Stimulated activated CD4-positive, alpha-beta T cell treated with anti-CD3 and anti-CD28 coated beads, Interleukin-1b, Interleukin-23, amount 100 ng/mL, for 24 hours (primary cell): ENCODE data around the gene SLC35G2.
"Not testable (repeated sequence)": the region's sequence is repeated elsewhere in the genome, so short reads cannot be mapped to it uniquely, and the experiment has no call there.

Experiments used
- DNase-seq, 4 experiments: peaks; one replicate each; pipeline ENCODE4 v3.0.0-alpha.2; 2020; ENCODE audit warnings: low read depth in 4 of 4, low spot score in 1 of 4

SLC35G2 gene

DNA sequence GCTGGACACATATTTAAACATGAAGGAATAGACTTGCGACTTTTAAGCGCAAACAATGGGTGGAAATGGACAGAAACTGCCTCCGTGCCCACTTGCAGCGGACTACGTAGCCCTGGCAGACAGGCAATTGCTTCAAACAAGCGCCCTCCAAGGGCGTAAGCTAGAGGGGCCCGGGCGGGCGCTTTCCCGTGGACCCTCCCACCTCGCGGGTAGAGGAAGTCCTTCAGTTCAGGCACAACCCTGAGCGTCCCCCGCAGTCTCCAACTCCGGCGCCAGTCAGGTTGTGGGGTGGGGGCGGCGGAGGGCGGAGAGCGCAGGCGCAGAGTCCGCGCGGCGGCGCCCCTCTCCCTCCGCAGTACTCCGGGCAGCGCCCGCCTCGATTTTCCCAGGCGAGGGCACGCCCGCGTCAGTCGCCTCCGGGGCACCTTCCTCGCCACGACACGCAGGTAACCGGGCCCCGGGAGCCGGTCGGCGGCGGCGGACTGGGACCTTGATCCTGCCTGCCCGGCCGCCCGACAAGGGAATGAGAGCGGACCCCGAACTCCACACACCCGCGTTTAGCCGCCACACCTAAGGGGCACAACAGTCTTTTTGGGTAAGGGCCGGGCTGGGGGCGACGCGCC is at the start of gene SLC35G2:
TSS of gene SLC35G2 (plus strand) at position 358 of the 623 bp plus-strand sequence. CDS start 35,335 bp downstream, outside the sequence.
- DNase-seq = no peak

- DNase-seq = no peak
These were observed 46.2 kb upstream of the SLC35G2 start for GRCh38 chr3:136772709-136773108.

GRCh38 chr3:136778865-136779264 is 40.1 kb upstream of the SLC35G2 start:
- no peak for DNase-seq

DNA sequence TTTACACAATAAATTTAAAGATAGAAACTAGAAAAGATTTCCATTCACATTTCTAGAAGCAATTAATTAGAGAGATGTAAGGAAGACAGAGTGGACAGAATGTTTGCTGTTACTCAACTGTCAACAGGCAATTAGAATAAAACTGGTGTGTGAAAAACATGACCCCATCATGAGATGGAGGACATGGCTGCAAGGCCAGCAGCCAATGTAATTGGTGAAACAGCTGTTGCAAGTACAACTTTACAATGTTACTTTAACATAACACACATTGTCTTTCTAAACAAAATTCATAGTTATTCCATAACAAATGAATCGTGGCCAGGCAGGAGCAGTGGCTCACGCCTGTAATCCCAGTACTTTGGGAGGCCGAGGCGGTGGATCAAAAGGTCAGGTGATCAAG is 38.2 kb upstream of the SLC35G2 start:
- no peak for DNase-seq

DNA sequence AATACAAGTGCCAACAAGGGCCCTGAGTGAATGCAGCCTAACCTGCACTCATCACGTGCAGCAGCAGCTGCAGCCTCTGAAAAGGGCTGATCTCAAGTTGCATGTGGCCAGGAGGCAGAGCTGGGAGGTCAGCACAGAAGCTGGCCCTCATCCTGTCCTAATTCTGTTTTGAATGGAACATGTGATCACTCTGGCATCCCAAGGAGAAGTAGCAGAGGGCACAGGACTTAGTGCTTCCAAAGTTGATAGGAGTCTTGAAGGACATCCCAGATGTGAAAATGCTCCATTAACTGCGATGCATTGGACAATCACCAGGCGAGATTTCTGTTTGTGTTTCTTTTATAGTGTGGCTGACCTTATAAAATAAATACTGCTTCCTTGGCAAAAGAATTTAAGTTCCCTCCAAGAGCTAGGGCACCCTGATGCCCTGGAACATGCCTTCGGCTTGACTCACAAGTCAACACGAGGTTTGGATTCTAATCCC is 35.2 kb upstream of the SLC35G2 start:
- DNase-seq = no peak

DNA sequence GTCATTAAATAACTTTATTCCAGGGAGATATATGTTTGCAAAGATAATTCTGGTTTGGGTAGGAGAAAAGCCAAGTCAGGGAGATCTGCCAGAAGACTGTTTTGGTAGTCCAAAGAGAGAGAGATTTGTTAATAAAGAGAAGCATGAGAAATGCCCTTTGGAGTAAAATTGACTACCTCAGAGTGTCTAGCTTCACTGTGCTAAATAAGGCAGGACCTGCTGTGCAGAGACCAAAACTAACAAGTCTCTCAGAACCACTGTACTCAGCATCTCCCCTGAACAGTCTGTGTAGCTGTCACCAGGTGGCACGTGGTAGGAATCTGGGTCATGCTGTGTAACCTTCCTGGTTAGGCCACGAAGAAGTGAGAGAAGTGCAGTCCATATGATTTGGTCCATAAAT is 31.6 kb upstream of the SLC35G2 start:
- DNase-seq = no peak

- DNase-seq = no peak
These were observed 30.8 kb upstream of the SLC35G2 start for GRCh38 chr3:136788154-136788553.

- DNase-seq = no peak
These were observed 28.9 kb upstream of the SLC35G2 start for GRCh38 chr3:136789976-136790375.

GRCh38 chr3:136790786-136791185 is 28.1 kb upstream of the SLC35G2 start:
- DNase-seq = no peak

- no peak for DNase-seq
These were observed 26.2 kb upstream of the SLC35G2 start for GRCh38 chr3:136792556-136793330.

DNA sequence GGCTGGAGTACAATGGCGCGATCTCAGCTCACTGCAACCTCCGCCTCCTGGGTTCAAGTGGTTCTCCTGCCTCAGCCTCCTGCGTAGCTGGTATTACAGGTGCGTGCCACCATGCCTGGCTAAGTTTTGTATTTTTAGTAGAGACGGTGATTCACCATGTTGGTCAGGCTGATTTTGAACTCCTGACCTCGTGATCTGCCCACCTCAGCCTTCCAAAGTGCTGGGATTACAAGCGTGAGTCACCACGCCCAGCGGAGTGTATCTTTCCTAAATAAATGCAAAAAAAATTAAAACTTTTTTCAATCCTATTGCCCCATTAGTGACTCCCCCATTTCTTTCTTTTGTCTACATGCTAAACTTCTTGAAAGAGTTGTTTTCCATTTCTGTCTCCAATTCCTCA is 17.8 kb upstream of the SLC35G2 start:
- DNase-seq = not testable (repeated sequence)

- DNase-seq = no peak
These were observed 16.4 kb upstream of the SLC35G2 start for GRCh38 chr3:136802481-136802996.

DNA sequence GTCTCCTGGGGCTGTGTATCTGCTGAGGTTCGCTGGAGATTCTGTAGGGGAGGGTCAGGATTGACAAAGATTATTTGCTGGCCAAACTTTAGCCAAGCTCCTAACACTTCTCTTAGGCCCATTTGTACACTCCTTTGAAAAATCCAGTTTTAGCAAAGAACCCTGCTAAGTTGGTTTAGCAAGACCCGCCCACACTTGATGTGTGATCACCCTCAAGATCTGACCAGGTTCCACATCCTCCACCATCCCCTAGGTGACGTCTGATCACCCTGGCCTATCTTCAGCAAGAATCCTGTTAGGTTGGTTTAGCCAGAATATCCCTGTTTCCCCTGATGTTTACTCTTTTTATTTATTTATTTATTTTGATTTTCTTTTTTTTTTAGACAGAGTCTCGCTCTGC is 14.8 kb upstream of the SLC35G2 start:
- DNase-seq = no peak

DNA sequence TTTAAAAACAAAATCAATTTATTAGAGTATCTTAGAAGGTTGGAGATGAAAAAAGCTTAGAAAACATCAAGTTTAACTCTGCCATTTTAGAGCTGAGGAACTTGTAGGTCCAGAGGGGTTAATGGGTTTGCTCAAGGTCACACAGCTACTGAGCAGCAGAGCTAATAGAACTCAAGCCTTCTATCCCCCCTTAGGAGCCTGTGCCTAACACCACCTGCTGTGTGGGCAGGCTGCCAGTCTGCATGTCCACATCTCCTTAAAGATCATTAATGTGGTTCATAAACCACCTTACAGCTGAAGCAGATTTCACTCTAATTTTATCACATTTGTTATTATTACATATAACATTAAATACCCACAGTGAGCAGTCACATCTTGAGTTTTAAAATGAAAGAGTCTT is 14.1 kb upstream of the SLC35G2 start:
- no peak for DNase-seq

DNA sequence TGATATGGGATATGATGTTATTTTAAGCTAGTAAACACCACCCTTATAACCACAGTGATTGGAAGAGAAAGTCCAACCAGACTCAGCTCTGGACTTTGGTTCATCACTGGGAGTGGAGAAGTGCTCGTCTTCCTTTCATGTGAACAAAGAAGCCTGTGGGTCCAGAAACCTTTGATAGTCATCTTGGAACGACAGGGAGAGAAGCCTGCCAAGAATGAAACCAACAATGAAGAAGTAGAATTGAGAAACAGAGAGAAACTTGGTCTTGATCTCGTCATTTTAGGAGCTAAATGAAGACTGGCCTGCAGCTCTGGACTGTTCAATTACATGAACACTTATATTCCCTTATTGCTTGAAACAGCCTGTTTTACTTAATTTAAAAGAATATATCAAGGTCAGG is 13.1 kb upstream of the SLC35G2 start:
- no peak for DNase-seq

DNA sequence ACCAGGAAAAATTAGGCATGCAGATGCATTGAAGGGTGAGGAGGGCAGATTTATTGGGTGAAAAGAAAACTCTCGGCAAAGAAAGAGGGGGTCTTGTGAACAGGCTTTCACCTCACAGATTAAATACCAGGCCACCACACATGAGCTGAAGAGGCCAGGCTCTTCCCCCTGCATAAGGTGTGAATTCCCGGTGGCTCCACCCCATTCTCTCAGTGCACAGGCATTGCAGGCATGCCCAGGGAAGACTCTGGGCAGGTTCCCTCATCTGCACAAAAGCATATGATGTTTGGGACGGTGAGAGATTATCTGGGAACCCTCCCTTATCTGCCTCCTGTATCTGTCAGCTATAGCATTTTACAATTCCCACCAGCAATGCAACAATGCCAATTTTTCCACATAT is 7.2 kb upstream of the SLC35G2 start:
- DNase-seq = no peak

DNA sequence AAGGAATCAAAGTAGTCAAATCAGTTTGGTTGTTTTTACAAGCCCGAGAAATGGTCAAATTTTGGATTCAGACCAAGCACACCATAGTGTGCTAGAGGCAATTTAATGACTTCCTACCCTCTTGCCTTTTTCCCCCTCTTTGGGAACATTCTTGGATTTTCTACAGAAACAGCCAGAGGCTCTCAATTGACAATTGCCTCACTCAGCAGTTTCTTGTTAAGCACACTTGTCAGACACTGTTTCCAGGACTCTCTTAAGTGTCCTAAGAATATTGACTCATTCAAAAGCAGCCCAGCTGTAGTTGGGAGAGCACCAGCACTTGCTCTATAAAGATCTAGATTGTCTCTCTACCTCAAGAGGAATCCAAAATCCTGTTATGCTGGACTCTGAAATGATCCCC is 1.5 kb upstream of the SLC35G2 start:
- no peak for DNase-seq

DNA sequence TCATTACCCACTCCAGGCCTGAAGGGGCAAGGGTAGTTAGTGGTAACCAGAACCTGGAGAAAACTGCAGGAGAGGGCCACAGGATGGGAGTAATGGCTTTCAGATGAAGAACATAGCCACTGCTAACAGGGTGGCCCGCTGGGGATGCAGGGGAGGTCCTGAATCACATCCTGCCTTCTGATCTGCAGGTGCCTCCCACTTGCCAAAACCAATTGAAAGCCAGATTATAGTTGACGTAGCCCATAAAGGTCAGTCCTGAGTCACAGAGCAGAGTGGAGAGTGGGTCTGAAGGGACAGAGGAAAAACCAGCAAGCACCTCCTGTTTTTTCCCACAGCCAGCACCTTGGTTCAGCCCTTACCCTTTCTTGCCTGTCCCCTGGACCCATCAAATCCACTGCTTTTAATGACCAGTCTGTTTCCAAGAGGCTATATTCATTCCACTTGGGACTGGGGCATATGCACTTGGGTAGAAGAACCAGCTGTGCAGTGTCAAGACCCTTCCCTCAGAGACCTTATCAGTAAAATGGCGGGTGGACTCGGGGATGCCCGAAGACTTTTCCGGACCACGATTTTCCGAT is 646 bp upstream of the SLC35G2 start:
- peak in 1 of 4 experiments; percentile 37 for DNase-seq

DNA sequence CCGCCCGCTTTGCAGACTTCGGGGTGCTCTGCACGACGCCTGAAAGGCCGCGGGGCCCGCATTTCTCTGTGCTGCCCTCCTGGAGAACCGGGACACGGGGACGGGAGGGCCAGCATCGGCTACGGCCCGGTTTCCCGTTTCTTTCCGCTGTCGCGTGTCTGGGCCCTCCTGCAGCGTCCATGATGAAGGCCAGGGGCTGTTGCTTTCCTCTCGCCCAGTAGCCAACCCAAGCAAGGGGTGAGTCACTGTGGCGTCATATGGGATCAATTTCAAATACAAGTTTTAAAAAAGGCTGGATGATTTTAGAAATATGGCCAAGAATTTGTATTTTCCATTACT is 435 bp downstream of the SLC35G2 start:
- DNase-seq = no peak

GRCh38 chr3:136819731-136820679 is 1.1 kb downstream of the SLC35G2 start:
- no peak for DNase-seq

DNA sequence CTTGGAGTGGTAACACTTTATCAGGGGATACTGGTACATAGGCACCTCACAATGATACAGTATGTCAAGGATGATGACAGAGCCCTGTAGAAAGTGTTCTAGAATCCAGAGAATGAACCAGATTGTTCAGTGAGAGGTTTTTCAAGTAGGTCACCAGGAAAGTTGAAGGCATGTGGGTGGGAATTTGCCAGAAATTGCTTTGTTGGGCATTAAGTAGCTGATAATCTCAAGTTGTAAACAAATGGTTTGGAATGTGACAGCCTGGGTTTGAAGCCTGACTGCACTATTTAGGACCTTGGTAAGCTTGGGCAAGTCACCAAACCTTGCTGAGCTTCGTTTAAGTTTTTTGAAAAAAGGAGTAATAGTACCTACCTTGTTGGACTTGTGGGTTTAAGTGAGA is 12.5 kb downstream of the SLC35G2 start:
- DNase-seq = no peak
